NOMO-1 (cell line): Measurements from ENCODE around the gene ARRDC3.
A peak's percentile ranks its signal among the peaks of the same experiment; 100 is the strongest.

Source experiments
- DNase-seq, 2 experiments: peaks; one replicate each; lab custom pipeline; 2025; ENCODE audit not compliant: unreplicated experiment in 2 of 2; lab: John Stamatoyannopoulos, UW

Gene ARRDC3

DNA sequence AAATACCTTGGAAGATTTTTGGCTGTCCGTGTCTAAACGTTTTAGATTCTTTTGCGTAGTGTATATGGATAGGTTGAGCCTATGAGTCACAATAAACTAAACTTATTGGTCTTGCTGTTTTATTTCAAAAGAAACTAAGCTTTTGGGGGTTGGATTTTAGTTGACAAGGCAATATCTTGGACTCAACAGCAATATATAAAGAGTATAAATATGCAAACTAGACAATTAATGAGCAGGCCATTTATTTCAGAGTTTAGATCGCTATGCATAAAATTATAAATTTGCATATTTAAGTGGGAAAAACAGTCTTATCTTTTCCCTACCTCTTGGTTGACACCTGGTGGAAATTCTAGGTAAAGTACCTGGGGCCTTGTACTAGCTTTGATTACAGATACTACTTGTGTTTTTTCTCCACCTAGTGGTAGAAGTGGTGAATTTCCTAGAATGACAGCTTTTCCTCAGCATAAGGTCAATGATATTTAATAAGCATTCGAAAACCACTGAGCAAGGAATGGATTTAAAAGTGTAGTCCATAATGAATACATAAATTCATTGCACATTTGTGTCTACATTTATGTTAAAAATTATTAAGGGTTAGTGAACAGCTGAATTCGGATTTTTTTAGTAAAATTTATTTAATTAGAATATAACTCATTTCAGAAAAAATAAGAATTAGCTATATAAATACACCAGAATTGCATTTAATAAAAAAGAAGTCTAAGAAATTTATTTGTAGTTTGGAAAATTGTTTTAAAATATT lies 1.7 kb upstream of the ARRDC3 start:
- DNase-seq, result peak; percentile 46 to 90

DNA sequence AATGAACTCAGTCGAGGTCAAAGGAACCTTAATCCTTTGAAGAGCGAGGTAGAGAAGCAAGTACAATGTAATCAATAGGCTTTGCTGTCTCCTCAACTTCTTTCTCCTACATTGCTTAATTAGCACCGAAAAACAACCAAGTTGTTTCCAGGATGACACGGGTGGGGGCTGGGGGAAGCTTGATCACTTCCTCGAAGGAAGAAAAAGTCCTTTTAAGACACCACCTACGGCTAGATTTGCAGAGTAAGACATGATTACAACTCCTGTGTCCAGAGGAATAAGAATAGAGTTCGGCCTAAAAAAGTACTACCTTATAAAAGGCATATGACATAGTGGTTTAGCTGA lies 811 bp upstream of the ARRDC3 start:
- DNase-seq, result no peak

DNA sequence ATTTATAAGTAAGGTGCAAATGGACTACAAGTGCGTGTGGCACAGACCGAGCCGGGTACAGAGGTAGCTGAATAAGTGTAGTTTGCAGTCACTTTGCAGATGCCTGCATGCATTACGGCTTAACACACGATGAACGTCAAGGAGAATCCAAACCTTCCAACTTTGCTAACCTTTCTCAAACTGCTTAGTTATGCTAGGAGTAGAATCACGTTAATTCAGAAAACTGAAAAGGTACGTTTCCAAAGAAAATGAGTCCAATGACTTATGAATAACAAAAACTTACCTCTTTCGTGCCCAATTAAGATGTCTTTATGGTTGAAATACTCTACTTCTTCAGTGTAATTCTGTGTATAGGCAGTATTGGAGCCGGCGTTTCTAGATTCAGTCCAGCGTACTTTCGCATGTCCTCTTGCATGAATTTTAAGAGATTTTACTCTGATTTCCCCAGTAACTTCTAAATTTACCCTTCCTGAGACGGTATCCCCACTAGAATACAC lies 539 bp downstream of the ARRDC3 start:
- DNase-seq, result peak; percentile 7 to 66

DNA sequence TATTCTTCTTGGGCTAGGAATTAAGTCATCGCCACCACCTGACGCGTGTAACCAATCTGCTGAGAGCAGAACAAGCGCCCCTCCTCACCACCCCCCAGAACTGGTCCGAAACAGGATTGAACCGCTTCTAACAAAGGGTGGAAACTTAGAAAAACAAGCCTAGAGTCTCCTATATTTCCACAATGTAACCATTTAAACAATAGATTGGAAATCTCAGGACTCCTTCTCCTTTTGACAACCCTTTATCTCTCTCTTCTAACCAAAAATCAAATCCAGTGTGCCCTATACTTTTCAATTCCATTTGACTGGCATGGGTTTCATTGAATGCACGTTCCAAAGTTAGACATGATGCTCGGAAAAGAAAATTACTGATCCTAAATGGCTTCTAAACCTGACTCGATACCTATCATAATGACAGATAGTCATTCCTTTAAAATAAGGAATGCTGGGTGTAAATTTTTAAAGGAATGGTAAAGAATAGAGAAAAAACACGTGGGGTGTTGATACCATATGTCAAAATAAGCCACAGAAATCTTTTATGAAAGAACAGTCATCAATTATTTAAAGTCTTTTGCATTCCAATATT lies 1.2 kb downstream of the ARRDC3 start:
- DNase-seq, result peak; percentile 83 to 89

DNA sequence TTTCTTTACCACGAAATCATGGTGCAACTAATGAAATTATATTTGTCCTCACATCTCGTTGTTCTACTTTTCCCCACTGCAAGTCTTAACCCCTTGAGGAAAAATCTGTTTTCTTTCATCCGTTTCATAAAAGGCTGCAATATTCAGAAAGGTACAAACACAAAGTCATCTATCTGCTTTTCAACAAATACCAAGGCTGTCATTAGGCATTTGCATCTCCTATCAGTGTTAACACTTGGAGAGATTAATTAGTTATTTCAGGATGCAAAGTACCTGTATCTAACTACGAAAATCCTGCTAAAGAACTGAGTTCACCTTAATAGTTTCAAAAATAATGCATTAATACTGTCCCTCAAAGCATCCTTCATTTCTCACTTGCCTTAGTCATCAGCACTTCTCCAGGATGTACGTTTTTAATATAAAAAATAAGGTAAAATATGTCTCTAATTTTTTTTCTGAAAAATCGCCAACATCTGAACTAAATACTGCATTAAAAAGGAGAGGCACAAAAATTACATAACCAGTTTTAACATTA lies 1.8 kb downstream of the ARRDC3 start:
- DNase-seq, result no peak

DNA sequence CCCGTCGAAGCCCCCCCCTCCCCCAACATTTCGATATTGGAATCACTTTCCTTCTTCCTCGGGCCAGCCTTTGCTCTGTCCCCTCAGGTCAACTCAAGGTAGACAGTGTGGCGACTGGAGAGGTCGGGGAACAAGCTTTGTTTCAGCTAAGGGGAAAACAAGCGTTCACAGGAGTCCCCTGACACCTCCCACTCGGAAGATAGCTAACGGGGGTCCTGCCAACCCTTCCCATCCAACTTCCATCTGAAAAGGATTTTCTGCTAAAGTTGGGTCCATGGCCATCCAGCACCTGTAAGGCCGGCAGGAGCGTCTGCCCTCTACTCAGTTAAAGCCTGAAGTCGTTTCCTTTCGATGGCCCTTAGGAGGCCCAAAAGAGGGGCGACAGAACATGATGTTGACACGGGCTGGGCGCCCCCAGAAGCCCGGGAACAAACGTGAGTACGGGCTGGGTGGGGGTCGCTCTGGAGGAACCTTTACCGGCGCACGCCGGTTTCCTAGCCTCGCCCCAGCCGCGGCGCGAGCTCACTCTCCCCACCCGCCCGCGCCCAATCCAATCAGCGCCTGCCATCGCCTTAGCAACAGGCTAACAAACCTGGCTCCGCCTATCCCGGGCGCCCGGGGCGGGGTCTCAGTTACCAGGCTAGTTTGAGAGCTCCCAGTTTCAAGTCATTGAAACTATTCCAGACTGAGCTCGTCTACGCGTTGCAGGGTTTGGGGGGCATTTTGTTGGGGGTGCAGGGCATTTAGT lies 2.5 kb downstream of the ARRDC3 start:
- DNase-seq, result peak; percentile 92 to 93

DNA sequence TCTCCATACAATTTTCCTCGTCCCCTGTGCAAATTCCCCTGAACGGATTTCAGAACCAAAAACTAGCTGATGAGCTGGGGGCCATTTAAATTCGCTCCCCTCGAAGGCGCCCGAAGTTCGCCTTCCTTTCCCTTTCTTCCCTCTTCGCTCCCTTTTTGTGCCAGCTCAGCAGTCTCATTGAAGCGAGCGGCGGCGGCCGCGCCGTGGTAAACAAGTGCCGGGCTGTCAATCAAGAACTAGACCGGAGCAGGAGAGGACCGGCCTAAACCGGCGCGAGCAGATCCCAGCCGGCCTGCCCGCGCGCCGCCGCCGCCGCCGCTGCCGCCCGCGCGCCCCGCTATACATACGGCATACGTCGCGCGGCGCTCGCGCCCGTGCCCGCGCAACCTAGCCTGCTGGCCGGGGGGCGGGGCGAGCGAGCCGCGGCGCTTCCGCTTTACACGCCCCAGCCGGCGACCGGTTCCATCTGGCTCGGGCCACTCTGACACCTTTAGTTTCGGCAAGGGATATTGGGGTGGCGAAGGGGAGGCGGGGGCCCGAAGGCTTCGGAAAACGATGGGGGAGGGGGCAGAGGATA lies 3.1 kb downstream of the ARRDC3 start:
- peak; percentile 93 to 96 for DNase-seq

DNA sequence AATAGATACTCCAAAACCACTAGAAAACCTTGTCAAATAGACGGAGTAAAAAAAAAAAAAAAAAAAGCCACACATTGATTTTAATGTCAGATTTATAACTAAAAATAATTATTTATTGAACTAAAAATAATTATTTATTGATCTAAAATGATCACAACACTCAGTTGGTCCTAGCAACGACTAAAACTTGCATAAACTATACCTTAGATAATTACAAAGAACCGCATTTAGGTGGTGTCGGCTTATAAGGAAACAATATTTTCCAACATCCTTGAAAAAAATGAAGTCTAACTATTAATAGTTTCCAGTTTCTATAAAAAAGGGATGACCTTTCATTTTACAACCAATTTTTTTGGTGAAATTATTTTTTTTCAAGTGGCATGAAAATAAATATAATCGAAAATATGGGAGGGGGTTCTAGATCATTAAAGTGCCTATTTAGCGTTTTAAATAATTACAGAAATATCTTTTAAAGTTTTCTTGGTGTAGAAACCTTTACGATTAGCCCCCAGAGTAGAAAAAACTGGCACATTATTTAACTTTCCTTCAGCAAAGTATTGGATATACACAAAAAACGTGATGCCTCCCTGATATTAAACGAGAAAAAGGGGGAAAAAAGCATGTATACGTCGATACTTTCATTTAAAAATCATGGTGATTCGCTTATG lies 3.7 kb downstream of the ARRDC3 start:
- no peak for DNase-seq

DNA sequence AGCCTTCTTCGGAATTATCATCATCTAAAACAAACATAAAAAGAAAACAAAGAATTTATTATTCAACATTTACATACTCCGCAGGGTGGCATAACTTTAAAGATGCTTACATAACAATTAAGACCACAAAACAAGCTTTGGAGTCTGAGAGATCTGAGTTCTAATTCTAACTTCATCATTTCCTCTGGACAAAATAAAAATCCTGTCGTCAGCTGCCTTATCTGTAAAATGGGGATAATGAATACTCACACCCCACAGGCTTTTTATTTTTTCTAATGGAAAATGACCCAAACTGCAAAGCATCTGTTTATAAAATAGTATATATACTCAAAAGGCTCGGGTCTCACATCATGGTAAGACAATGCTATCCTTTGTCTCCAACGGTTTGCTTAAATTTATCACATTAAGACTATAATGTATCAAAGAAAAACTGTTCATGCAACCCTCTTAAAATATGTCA lies 4.3 kb downstream of the ARRDC3 start:
- no peak for DNase-seq

DNA sequence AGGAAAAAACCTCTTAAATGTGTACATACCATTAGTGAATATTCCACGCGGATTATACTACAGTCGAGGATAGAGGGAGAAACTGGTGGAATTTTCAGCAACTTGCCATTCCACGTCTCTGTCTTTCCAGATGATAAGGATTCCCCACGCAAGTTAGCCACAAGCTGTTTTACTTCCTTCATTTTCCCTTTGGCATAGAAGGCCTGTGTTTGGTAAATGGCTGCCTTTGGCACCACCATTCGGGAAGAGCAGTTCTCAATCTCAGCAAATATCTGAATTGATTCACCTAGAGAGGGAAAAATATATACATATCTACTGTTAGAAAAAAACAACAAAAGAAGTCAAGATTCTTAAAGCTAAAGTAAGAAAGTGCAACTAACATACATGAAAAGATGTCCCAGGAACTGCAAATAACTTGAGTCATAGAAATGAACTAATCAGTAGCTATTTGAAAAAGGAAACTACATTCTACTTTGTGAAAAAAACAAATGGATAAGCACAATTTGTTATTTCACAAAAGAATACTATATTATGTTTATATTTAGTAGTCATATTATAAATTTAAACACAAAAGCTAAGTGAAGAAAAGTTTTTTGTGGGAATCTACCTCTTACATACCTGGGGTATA lies 8.1 kb downstream of the ARRDC3 start:
- DNase-seq, result no peak

DNA sequence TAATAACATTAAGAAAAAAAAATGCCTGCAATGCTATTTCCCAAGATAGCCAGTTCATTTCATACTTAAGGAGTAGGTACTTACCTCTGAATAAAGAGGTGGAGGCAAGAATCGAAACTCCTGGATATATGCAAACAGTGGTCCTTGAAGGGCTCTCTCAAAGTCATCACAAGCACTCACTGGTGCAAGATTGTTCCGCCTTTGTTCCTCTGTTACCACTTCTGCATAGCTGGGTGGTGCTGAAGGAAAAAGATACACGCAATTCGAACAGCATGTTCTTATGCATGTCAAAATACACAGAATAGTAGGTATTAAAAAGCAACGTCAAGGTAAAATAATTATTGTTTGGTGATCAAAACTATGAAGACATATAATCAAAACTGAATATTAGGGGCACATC lies 9.5 kb downstream of the ARRDC3 start:
- no peak for DNase-seq

DNA sequence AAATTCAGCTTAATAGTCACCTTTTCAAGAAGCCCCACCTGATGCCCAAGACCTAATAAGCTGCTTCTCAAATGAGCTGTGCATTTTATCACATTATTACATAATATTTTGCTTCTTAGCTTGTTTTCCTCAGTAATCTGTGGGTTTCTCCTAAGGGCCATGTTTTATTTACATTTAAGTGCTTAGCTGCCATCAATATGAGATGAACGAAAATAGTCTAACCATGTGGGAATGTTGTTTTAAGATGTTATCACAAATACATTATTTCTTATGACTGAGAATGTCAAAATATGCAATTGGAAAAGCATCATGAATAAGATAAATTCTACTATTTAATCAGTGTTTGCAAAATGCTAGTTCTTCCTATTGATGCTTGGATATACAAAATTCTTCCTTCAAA lies 10.1 kb downstream of the ARRDC3 start:
- DNase-seq, result no peak

DNA sequence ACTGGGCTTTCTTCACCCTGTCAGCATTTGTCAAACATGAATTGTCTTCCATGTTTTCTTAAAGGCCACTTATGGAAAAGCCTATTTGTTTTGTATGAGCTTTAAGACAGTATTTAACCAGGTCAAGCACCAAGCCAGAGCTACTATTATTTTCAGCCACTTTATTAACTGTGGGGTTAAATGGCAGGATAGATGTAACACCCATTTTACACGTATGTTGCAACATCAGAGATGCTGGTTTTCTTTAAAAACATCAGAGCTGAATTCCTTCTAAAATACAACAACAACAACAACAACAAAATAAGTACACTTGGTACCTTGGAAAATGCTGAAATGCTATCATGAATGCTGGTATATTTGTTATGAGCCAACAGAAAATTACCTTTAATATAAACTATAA lies 13.6 kb downstream of the ARRDC3 start:
- DNase-seq, result no peak

DNA sequence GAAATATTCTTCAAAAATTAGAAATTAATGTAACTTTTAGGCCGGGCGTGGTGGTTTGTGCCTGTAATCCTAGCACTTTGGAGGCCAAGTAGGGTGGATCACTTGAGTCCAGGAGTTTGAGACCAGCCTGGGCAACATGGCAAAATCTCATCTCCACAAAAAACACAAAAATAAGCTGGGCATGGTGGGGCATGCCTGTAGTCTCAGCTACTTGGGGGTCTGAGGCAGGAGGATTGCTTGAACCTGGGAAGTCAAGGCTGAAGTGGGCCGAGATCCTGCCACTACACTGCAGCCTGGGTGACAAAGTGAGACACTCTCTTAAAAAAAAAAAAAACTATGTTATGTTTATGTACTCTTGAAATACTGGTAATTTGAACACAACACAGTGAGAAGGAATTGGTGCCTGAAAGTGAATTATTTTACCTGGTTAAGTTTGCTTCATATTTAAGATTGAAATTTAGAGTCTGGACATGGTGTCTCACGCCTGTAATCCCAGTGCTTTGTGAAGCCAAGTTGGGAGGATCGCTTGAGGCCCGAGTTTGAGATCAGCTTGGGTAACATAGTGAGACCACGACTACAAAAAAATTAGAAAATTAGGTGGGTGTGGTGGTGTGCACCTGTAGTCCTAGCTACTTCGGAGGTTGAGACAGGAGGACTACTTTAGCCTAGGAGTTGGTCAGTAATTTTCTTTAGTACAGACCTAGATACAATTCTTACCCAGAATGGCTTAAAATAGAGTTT lies 15.0 kb downstream of the ARRDC3 start:
- DNase-seq, result no peak

DNA sequence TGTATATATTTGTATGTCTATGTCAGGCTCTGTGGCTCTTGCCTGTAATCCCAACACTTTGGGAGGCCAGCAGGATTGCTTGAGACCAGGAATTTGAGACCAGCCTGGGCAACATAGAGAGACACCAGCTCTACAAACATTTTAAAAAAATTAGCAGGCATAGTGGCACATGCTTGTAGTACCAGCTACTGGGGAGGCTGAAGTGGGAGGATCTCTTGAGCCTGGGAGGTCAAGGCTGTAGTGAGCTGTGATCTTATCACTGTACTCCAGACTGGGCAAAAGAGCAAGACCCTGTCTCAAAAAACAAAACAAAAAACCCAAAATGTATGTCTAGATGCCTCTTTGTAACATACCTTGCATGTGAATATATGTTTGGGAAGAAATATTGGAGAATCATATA lies 15.8 kb downstream of the ARRDC3 start:
- DNase-seq, result no peak

DNA sequence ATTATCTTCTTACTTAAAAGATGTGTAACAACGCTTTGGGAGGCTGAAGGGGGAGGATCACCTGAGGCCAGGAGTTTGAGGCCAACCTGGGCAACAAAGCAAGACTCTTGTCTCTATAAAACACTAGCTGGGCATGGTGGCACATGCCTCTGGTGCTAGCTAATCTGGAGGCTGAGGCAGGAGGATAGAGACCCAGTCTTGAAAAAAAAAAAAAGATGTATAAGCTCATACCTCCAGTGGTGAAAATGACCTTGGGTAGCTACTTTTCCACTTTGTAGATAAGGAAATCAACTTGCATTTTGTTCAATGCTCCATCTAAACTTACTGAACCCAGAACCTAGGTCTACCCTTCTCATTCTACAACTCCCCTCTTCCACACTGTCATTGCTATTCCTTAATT lies 16.6 kb downstream of the ARRDC3 start:
- DNase-seq, result no peak

DNA sequence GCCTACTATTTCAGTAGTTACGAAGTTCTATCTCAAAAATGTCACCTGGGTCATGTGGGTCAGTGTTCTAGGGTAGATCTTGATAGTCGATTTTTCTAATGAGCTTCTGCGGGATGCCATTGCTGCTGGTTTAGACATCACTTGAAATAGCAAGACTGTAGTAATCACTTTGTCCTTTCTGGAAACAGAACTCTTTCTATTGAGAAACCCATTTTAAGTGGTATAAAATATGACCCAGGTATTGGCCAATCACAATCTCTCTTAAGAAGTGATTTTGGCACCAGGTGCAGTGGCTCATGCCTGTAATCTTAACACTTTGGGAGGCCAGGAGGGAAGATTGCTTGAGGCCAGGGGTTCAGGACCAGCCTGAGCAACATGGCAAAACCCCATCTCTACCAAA lies 17.6 kb downstream of the ARRDC3 start:
- DNase-seq, result no peak

DNA sequence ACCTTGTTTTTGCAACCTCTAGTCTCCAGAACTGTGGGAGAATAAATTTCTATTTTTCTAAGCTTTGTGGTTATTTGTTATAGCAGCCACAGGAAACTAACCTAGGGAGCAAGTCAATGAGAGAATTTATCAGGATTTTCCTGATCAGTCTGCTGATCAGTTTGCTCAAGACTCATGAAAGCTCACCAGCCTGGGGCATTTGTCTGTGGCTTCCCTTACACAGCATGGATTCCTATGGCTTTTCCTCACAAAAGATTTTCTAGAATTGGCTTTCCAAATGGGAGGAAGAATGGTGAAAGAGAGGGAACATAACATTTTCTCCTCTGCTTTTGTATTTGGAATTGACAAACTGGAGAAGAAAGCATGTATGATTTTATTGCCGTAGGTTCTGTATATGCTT lies 20.2 kb downstream of the ARRDC3 start:
- DNase-seq, result no peak

DNA sequence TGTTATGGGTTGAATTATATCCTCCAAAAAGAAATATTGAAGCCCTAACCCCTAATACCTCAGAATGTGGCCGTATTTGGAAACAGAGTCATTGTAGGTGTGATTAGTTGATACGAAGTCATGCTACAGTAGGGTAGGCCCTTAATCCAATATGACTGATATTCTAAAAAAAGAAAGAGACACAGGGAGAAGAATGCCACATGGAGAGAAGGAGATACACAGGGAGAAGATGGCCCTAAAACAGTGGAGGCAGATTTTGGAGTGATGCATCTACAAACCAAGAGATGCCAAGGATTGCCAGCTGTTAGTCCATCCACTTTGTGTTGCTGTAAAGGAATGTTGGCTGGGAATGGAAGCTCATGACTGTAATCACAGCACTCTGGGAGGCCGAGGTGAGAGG lies 21.3 kb downstream of the ARRDC3 start:
- no peak for DNase-seq
